HepG2 (cell line): ENCODE data around the gene SLC50A1. TPM values are rescaled to one million over a fixed set of nuclear protein-coding genes. Genes with fewer than 3 reads are reported as not detected.

Experiments
- CTCF ChIP-seq: sonication (generic); formaldehyde crosslinking; IDR thresholded peaks from 2 replicates; pipeline ENCODE4 v1.5.0; 2020; ENCODE audit warnings: mild to moderate bottlenecking, missing genetic modification reagents, moderate library complexity
- GMEB2 ChIP-seq: IDR thresholded peaks from 2 replicates; pipeline ENCODE4 v1.6.1; 2016; ENCODE audit warnings: missing biosample characterization, missing genetic modification reagents, low read depth
- POLR2G ChIP-seq: fragments of 200-400 bp; formaldehyde crosslinking; IDR thresholded peaks from 2 replicates; pipeline ENCODE4 v1.6.1; 2018; ENCODE audit warnings: mild to moderate bottlenecking, low read depth, low read length, moderate library complexity
- PRPF4 ChIP-seq: fragments of 200-400 bp; formaldehyde crosslinking; IDR thresholded peaks from 2 replicates; pipeline ENCODE4 v1.6.1; 2016; ENCODE audit warnings: low read length, low read depth; ENCODE audit not compliant: poor library complexity, severe bottlenecking
- RXRB ChIP-seq: IDR thresholded peaks from 2 replicates; pipeline ENCODE4 v1.6.1; 2016; ENCODE audit warnings: borderline replicate concordance, missing genetic modification reagents, missing compliant biosample characterization
- SKI ChIP-seq: fragments of 450-650 bp; IDR thresholded peaks from one replicate; pipeline ENCODE4 v1.6.1; 2018; ENCODE audit warnings: mild to moderate bottlenecking; ENCODE audit not compliant: partially characterized antibody
- SP5 ChIP-seq: IDR thresholded peaks from 2 replicates; pipeline ENCODE4 v1.6.1; 2016; ENCODE audit warnings: low read depth, borderline replicate concordance
- SPEN ChIP-seq: sonication (generic); formaldehyde crosslinking; IDR thresholded peaks from 2 replicates; pipeline ENCODE4 v1.5.1; 2020; ENCODE audit warnings: low read depth, mild to moderate bottlenecking, missing genetic modification reagents
- STAT5B ChIP-seq: sonication (generic); formaldehyde crosslinking; IDR thresholded peaks from 2 replicates; pipeline ENCODE4 v1.4.0; 2020; ENCODE audit warnings: missing genetic modification reagents
- TFDP2 ChIP-seq: sonication (generic); formaldehyde crosslinking; IDR thresholded peaks from 2 replicates; pipeline ENCODE4 v1.4.0; 2020; ENCODE audit warnings: missing genetic modification reagents
- THRA ChIP-seq: sonication (generic); formaldehyde crosslinking; IDR thresholded peaks from 2 replicates; pipeline ENCODE4 v1.4.0; 2020; ENCODE audit warnings: missing genetic modification reagents, borderline replicate concordance
- TIGD3 ChIP-seq: sonication (generic); formaldehyde crosslinking; IDR thresholded peaks from 2 replicates; pipeline ENCODE4 v1.5.1; 2020; ENCODE audit warnings: mild to moderate bottlenecking, missing genetic modification reagents, borderline replicate concordance
- TMF1 ChIP-seq: sonication (generic); formaldehyde crosslinking; IDR thresholded peaks from 2 replicates; pipeline ENCODE4 v1.8.1; 2022; ENCODE audit warnings: low read depth, missing genetic modification reagents
- U2AF1 ChIP-seq: fragments of 200-400 bp; formaldehyde crosslinking; optimal IDR thresholded peaks from 2 replicates; pipeline ENCODE3; 2017; ENCODE audit warnings: mild to moderate bottlenecking, low read depth, low read length
- ZMYM3 ChIP-seq: sonication (generic); formaldehyde crosslinking; IDR thresholded peaks from 2 replicates; pipeline ENCODE4 v1.5.1; 2020; ENCODE audit warnings: mild to moderate bottlenecking, missing genetic modification reagents
- ZNF274 ChIP-seq: sonication (generic); formaldehyde crosslinking; IDR thresholded peaks from 2 replicates; pipeline ENCODE4 v1.5.1; 2020; ENCODE audit warnings: mild to moderate bottlenecking, missing genetic modification reagents
- ZNF275 ChIP-seq: sonication (generic); formaldehyde crosslinking; IDR thresholded peaks from 2 replicates; pipeline ENCODE4 v1.8.0; 2022; ENCODE audit warnings: missing genetic modification reagents, mild to moderate bottlenecking, inconsistent platforms, borderline replicate concordance
- ZNF280B ChIP-seq: sonication (generic); formaldehyde crosslinking; IDR thresholded peaks from 2 replicates; pipeline ENCODE4 v1.5.0; 2020; ENCODE audit warnings: missing genetic modification reagents, mild to moderate bottlenecking, borderline replicate concordance
- ZNF619 ChIP-seq: sonication (generic); formaldehyde crosslinking; IDR thresholded peaks from 2 replicates; pipeline ENCODE4 v1.4.0; 2020; ENCODE audit warnings: mild to moderate bottlenecking, missing genetic modification reagents
- polyA plus RNA-seq, 8 experiments: library from polyadenylated mRNA; depleted of rRNA in 3 of 8; stranded (reverse) in 7 of 8; unstranded in 1 of 8; fragments of >200 nt; fragmentation: Illumina TruSeq in 4 of 8; extraction: Trizol in 4 of 8; gene quantifications; 2 replicates each; pipeline versions ENCODE4 v1.2.1 to v1.2.3, GENCODE V29; 2011 to 2016; ENCODE audit warnings: low read depth in 4 of 8, missing spikeins in 1 of 8, mixed read lengths in 1 of 8; ENCODE audit not compliant: insufficient read depth in 1 of 8
- total RNA-seq, 5 experiments: library from RNA; depleted of rRNA; stranded (reverse); fragments of >200 nt; fragmentation: Illumina TruSeq; extraction: Trizol; gene quantifications; 2 replicates each; pipeline ENCODE4 v1.2.3, GENCODE V29; 2016; ENCODE audit warnings: low read depth in 1 of 5

Gene SLC50A1
- total and polyA plus RNA-seq, 2 of the 13 experiments (the other 11 are each of a cell fraction or from before 2014, with no cell fraction given) = 22.5 to 46.8 TPM

- TF ChIP-seq ZNF275 (CRISPR knock-in tag) (no peak; the same call in 1 of the 2 replicates), U2AF1 (peak; percentile 31), THRA (CRISPR knock-in tag) (no peak; the same call in 1 of the 2 replicates), TMF1 (CRISPR knock-in tag) (no peak), ZMYM3 (CRISPR knock-in tag) (no peak), RXRB (CRISPR knock-in tag) (peak; percentile 57; the same call in 1 of the 2 replicates), SKI (peak; percentile 8), CTCF (CRISPR knock-in tag) (no peak), ZNF274 (no peak), ZNF280B (no peak), SPEN (CRISPR knock-in tag) (no peak), TIGD3 (CRISPR knock-in tag) (no peak), ZNF619 (CRISPR knock-in tag) (no peak), GMEB2 (no peak), SP5 (no peak), TFDP2 (no peak), STAT5B (CRISPR knock-in tag) (no peak), PRPF4 (no peak), POLR2G (no peak)
Measured at GRCh38 chr1:155133799-155134281, 1.8 kb upstream of the SLC50A1 start (continued).
